ENCODE data around the gene RABGAP1L.

DNA sequence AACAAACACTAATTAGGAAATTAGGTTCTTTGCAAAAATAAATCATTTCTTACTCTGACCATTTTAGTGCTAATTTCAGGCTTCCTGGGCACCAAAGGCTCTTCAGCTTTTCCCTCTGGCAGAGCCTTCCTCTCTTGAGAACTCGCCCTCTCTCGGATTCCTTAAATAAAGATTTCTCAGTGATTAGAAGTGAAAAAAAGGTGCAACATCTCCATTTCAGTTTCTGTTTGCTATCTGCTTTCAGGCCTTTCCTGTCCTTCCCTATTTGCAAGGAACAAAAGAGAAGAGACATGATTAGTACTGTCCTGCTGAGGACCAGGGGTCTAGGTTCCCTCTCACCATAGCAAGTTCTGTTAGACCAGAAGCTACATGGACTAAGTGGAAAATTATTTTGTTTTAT lies 812.6 kb downstream of the RABGAP1L start:
- no peak for TF ChIP-seq CTCF (IDR thresholded peaks at IDR 0.05)
- no peak for TF ChIP-seq EP300 (IDR thresholded peaks at IDR 0.05)
- TF ChIP-seq POLR2AphosphoS5 (IDR thresholded peaks at IDR 0.05): no peak

Data from gastroesophageal sphincter (tissue), 3 donors.